Hepatocyte (in vitro differentiated cells): Measurements from ENCODE around the gene KLK15. TPM values are rescaled to one million over a fixed set of nuclear protein-coding genes. Genes with fewer than 3 reads are reported as not detected.

ENCODE experiments used
- DNase-seq: peaks from one replicate; pipeline ENCODE4 v3.0.0-alpha.2; 2016; ENCODE audit warnings: low spot score
- H2AFZ ChIP-seq: fragments of 200-600 bp; sonication (generic); 2 replicates; pipeline ENCODE4 v1.6.0; 2016; ENCODE audit warnings: antibody characterized with exemption, mild to moderate bottlenecking
- H3K27ac ChIP-seq: fragments of 200-600 bp; sonication (generic); 2 replicates; pipeline ENCODE4 v1.5.1; 2016; ENCODE audit warnings: mild to moderate bottlenecking
- H3K27me3 ChIP-seq: fragments of 200-600 bp; sonication (generic); 2 replicates; pipeline ENCODE4 v1.6.1; 2016
- H3K36me3 ChIP-seq: fragments of 200-600 bp; sonication (generic); replicated peaks from 2 replicates; pipeline ENCODE4 v1.5.1; 2016; ENCODE audit warnings: low read depth; ENCODE audit not compliant: insufficient read depth
- H3K4me1 ChIP-seq: fragments of 200-600 bp; sonication (generic); 2 replicates; pipeline ENCODE4 v1.5.1; 2016; ENCODE audit warnings: mild to moderate bottlenecking, moderate library complexity; ENCODE audit not compliant: insufficient read depth
- H3K4me2 ChIP-seq: fragments of 200-600 bp; sonication (generic); 2 replicates; pipeline ENCODE4 v1.6.0; 2016
- H3K4me3 ChIP-seq: fragments of 200-600 bp; sonication (generic); 2 replicates; pipeline ENCODE4 v1.5.1; 2016; ENCODE audit warnings: mild to moderate bottlenecking
- H3K79me2 ChIP-seq: fragments of 200-600 bp; sonication (generic); 2 replicates; pipeline ENCODE4 v1.6.0; 2017; ENCODE audit warnings: mild to moderate bottlenecking
- H3K9me2 ChIP-seq: fragments of 200-600 bp; sonication (generic); replicated peaks from 2 replicates; pipeline ENCODE4 v1.6.0; 2017; ENCODE audit warnings: mild to moderate bottlenecking; ENCODE audit not compliant: insufficient read depth
- H3K9me3 ChIP-seq: fragments of 200-600 bp; sonication (generic); 2 replicates; pipeline ENCODE4 v1.5.1; 2016; ENCODE audit warnings: low read depth, mild to moderate bottlenecking
- H4K20me1 ChIP-seq: fragments of 200-600 bp; sonication (generic); 2 replicates; pipeline ENCODE4 v1.6.0; 2016; ENCODE audit warnings: mild to moderate bottlenecking; ENCODE audit not compliant: insufficient read depth, poor library complexity, severe bottlenecking
- CTCF ChIP-seq: fragments of 200-600 bp; sonication (generic); IDR thresholded peaks from 2 replicates; pipeline ENCODE4 v1.5.1; 2016; ENCODE audit warnings: antibody characterized with exemption, mild to moderate bottlenecking; ENCODE audit not compliant: poor library complexity
- EZH2 ChIP-seq: fragments of 200-600 bp; sonication (generic); IDR thresholded peaks from 2 replicates; pipeline ENCODE4 v1.6.1; 2016; ENCODE audit warnings: antibody characterized with exemption, mild to moderate bottlenecking, borderline replicate concordance
- EZH2phosphoT487 ChIP-seq: fragments of 200-600 bp; sonication (generic); IDR thresholded peaks from one replicate; pipeline ENCODE4 v1.6.1; 2018; ENCODE audit warnings: antibody characterized with exemption, mild to moderate bottlenecking, low read depth, moderate library complexity; ENCODE audit not compliant: unreplicated experiment, severe bottlenecking
- WGBS: methylation state at CpG from one replicate; pipeline ENCODE4 v1.1.6; 2016; ENCODE audit warnings: low lambda C conversion rate; ENCODE audit errors: missing lambda C conversion rate; 5-methylcytosine and 5-hydroxymethylcytosine counted together
- polyA plus RNA-seq: library from polyadenylated mRNA; unstranded; fragments of >200 nt; fragmentation: Nextera tagmentation; extraction: Ambion mirVana; gene quantifications from 2 replicates; pipeline ENCODE4 v1.2.1, GENCODE V29; 2016
- total RNA-seq: library from RNA; depleted of rRNA; stranded (reverse); fragments of >200 nt; gene quantifications from 2 replicates; pipeline ENCODE4 v1.2.3, GENCODE V29; 2014

KLK15 gene
- total and polyA plus RNA-seq, 2 experiments from 2014 or later = not detected

- TF ChIP-seq EZH2 (no peak), CTCF (no peak), EZH2phosphoT487 (no peak)
- H3K36me3 ChIP-seq = no peaks in the 10 kb centered on the region
- H2AFZ ChIP-seq = peak overlapping the region; percentile 90
- no peaks in the 10 kb centered on the region for H4K20me1 ChIP-seq
- 6% methylated on average over 42 of the region's 67 CpGs for WGBS
- peaks cover 3% of the 10 kb centered on the region for H3K27me3 ChIP-seq
- no peaks in the 10 kb centered on the region for H3K79me2 ChIP-seq
- H3K9me2 ChIP-seq = no peaks in the 10 kb centered on the region
- H3K27ac ChIP-seq = peak overlapping the region; percentile 46
- peak; percentile 91 for DNase-seq
- H3K4me2 ChIP-seq = peak overlapping the region; percentile 96
- H3K4me3 ChIP-seq = peak overlapping the region; percentile 58
- H3K4me1 ChIP-seq = peaks cover 6% of the 10 kb centered on the region
- no peaks in the 10 kb centered on the region for H3K9me3 ChIP-seq
Measured at GRCh38 chr19:50835785-50836542, 2.6 kb upstream of the KLK15 start.

- Histone ChIP-seq H3K79me2 (no peaks in the 10 kb centered on the region), H3K27ac (peak overlapping the region; percentile 46), H2AFZ (peak overlapping the region; percentile 90), H4K20me1 (no peaks in the 10 kb centered on the region), H3K9me3 (no peaks in the 10 kb centered on the region), H3K4me1 (peaks cover 6% of the 10 kb centered on the region), H3K4me2 (peak overlapping the region; percentile 96), H3K4me3 (peak overlapping the region; percentile 58), H3K9me2 (no peaks in the 10 kb centered on the region), H3K27me3 (peaks cover under 1% of the 10 kb centered on the region), H3K36me3 (no peaks in the 10 kb centered on the region)
- TF ChIP-seq EZH2 (no peak), CTCF (no peak)
- WGBS = 34% methylated on average over 13 of the region's 13 CpGs
- peak; percentile 30 for DNase-seq
Measured at GRCh38 chr19:50835103-50835784, 1.9 kb upstream of the KLK15 start.

GRCh38 chr19:50833802-50834167, 411 bp upstream of the KLK15 start:
- H3K9me2 ChIP-seq = no peaks in the 10 kb centered on the region

More at GRCh38 chr19:50833802-50834167, 411 bp upstream of the KLK15 start:
- H3K4me2 ChIP-seq = no peak overlapping the region
- no peaks in the 10 kb centered on the region for H3K27me3 ChIP-seq
- WGBS = 93% methylated on average over 6 of the region's 6 CpGs
- H4K20me1 ChIP-seq = no peaks in the 10 kb centered on the region
- no peaks in the 10 kb centered on the region for H3K9me3 ChIP-seq
- TF ChIP-seq CTCF (no peak), EZH2 (no peak), EZH2phosphoT487 (no peak)
- H3K36me3 ChIP-seq = no peaks in the 10 kb centered on the region
- H2AFZ ChIP-seq = no peak overlapping the region
- H3K27ac ChIP-seq = no peak overlapping the region
- DNase-seq = no peak
- no peaks in the 10 kb centered on the region for H3K79me2 ChIP-seq
- no peak overlapping the region for H3K4me3 ChIP-seq
- H3K4me1 ChIP-seq = peaks cover 6% of the 10 kb centered on the region
